Esophagus muscularis mucosa (tissue), 4 donors: ENCODE measurements around the gene GPR62.

Experiments used
- EP300 ChIP-seq: sonication (generic); formaldehyde crosslinking; IDR thresholded peaks from one replicate; pipeline ENCODE4 v1.6.1; 2017; ENCODE audit warnings: antibody characterized with exemption
- POLR2A ChIP-seq: fragments of 450-650 bp; IDR thresholded peaks from one replicate; pipeline ENCODE4 v1.6.1; 2017; ENCODE audit warnings: antibody characterized with exemption, moderate library complexity, mild to moderate bottlenecking, low read depth
- POLR2AphosphoS5 ChIP-seq, 2 donors: sonication (generic); formaldehyde crosslinking; IDR thresholded peaks; one replicate each; pipeline ENCODE4 v1.6.1; 2017; ENCODE audit warnings: antibody characterized with exemption in 2 of 2
- TF ChIP-seq, protein P1 (sequence below), 3 experiments: fragments of 200-600 bp in 2 of 3; fragments of 450-650 bp in 1 of 3; sonication (generic) in 2 of 3; IDR thresholded peaks; one replicate each; pipeline ENCODE4 v1.5.1; 2017 to 2019; ENCODE audit warnings: antibody characterized with exemption in 3 of 3, mild to moderate bottlenecking in 2 of 3, moderate library complexity in 1 of 3

DNA sequence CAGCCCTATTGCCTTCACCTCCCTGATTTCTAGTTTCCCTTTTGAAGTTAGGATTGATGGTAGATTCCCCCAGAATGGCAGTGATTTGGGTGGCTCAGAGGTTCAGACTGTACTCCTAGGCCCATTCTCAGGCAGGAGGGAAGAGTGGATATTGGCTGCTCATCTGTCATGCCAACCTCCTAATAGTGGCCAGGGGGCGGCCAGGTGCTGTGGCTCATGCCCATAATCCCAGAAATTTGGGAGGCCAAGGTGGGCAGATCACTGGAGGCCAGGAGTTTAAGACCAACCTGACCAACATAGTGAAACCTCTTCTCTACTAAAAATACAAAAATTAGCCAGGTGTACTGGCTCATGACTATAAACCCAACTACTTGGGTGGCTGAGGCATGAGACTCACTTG lies 24.7 kb upstream of the GPR62 start:
- TF ChIP-seq, protein P1, sequence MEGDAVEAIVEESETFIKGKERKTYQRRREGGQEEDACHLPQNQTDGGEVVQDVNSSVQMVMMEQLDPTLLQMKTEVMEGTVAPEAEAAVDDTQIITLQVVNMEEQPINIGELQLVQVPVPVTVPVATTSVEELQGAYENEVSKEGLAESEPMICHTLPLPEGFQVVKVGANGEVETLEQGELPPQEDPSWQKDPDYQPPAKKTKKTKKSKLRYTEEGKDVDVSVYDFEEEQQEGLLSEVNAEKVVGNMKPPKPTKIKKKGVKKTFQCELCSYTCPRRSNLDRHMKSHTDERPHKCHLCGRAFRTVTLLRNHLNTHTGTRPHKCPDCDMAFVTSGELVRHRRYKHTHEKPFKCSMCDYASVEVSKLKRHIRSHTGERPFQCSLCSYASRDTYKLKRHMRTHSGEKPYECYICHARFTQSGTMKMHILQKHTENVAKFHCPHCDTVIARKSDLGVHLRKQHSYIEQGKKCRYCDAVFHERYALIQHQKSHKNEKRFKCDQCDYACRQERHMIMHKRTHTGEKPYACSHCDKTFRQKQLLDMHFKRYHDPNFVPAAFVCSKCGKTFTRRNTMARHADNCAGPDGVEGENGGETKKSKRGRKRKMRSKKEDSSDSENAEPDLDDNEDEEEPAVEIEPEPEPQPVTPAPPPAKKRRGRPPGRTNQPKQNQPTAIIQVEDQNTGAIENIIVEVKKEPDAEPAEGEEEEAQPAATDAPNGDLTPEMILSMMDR (IDR thresholded peaks at IDR 0.05): no peak
- no peak for TF ChIP-seq EP300
- no peak for TF ChIP-seq POLR2A
- no peak for TF ChIP-seq POLR2AphosphoS5 (IDR thresholded peaks at IDR 0.05)
